ENCODE results near the gene PRRC2B. TPM values are rescaled to one million over a fixed set of nuclear protein-coding genes. Genes with fewer than 3 reads are reported as not detected.
"Not testable (repeated sequence)": the region's sequence is repeated elsewhere in the genome, so short reads cannot be mapped to it uniquely, and the experiment has no call there.

PRRC2B gene
- total RNA-seq, 2 experiments from 2014 or later, result 281 to 303 TPM

DNA sequence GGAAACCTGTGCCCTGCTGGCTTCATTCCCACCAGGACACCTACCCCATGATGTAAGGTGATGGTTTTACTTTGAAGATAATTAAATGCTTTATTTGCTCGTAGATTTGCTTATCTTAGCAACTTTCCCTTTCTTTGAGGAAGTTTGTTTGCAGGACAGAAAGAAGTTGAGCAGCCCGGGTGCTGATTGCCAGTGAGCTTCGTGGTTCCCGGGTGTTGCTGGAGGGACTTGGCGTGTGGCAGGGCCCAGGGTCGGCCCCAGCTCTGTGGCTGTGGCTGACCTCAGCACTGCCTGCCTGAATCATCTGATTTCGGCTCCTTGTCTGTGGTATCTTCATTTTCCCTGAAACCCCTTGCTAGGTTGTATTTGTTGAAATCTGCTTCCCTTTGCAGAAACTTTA lies 117.5 kb downstream of the PRRC2B start:
- no peaks in the 10 kb centered on the region for H3K4me1 Mint-ChIP-seq
- DNase-seq, result no peak
- CTCF ChIA-PET, result no interaction called here
- POLR2A ChIA-PET, result no interaction called here
- no peak overlapping the region for H3K27ac Mint-ChIP-seq
- no peak overlapping the region for H3K4me3 Mint-ChIP-seq
- no peaks in the 10 kb centered on the region for H3K9me3 Mint-ChIP-seq
- H3K36me3 Mint-ChIP-seq (ENCODE audit: low read depth), result peaks cover 41% of the 10 kb centered on the region
- H3K27me3 Mint-ChIP-seq, result no peaks in the 10 kb centered on the region

DNA sequence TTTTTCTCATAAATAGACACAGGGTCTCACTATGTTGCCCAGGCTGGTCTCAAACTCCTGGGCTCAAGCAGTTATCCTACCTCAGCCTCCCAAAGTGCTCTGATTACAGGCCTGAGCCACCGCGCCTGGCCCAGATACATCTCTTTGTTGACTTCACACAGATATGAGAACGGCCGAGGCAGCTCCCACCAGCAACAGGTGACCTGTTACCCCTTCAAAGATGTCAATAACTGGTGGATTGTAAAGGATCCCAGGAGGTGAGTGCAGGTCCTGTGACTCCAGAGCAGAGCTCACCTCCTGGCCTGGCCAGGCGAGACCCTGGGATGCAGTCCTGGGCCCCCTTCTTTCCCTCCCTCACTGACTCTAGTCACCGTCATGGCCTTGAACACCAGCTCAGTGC lies 118.0 kb downstream of the PRRC2B start:
- CTCF ChIA-PET, result no interaction called here
- DNase-seq, result no peak
- H3K4me3 Mint-ChIP-seq, result no peak overlapping the region
- H3K36me3 Mint-ChIP-seq (ENCODE audit: low read depth), result peaks cover 41% of the 10 kb centered on the region
- POLR2A ChIA-PET, result no interaction called here
- H3K27ac Mint-ChIP-seq, result no peak overlapping the region
- no peaks in the 10 kb centered on the region for H3K9me3 Mint-ChIP-seq
- H3K27me3 Mint-ChIP-seq, result no peaks in the 10 kb centered on the region
- H3K4me1 Mint-ChIP-seq, result no peaks in the 10 kb centered on the region

DNA sequence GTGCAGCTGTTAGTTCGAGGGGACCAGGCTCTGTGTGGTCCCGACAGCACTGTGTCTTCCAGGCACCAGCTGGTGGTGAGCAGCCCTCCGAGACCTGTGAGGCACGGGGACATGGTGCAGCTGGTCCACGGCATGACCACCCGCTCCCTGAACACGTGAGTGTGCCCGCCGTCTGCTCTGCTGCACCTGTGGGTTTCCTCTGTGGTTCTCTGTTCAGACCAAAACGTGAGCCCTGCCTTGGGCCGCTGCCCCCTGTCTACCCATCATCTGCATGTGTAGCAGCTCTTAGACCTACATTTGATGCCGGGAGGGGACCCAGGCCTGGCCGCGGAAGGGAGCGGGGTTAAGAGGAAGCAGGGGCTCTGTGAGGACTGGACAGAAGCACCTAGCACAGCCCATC lies 119.3 kb downstream of the PRRC2B start:
- Mint-ChIP-seq H3K36me3 (ENCODE audit: low read depth) (peaks cover 44% of the 10 kb centered on the region), H3K4me1 (no peaks in the 10 kb centered on the region), H3K27ac (no peak overlapping the region), H3K9me3 (no peaks in the 10 kb centered on the region), H3K4me3 (no peak overlapping the region), H3K27me3 (no peaks in the 10 kb centered on the region)
- DNase-seq, result no peak
- ChIA-PET POLR2A (no interaction called here), CTCF (interaction anchor here (0.8 to 1.3 kb wide), 2 partner anchors 9 to 215 kb away, joined by 3 read pairs; no protein-coding TSS in a partner anchor)

DNA sequence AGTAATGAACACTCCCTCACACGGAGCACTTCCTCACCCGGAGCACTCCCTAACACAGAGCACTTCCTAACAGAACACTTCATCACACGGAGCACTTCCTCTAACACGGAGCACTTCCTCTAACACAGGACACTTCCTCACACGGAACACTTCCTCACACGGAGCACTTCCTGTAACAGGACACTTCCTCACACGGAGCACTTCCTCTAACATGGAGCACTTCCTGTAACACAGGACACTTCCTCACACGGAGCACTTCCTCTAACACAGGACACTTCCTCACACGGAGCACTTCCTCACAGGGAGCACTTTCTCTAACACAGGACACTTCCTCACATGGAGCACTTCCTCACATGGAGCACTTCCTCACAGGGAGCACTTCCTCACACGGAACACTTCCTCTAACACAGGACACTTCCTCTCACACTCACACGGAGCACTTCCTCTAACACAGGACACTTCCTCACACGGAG lies 121.7 kb downstream of the PRRC2B start:
- H3K9me3 Mint-ChIP-seq, CTCF ChIA-PET, H3K27me3 Mint-ChIP-seq, DNase-seq, H3K4me1 Mint-ChIP-seq, H3K4me3 Mint-ChIP-seq, H3K27ac Mint-ChIP-seq: not testable (repeated sequence)
- H3K36me3 Mint-ChIP-seq (ENCODE audit: low read depth), result peaks cover 55% of the 10 kb centered on the region
- POLR2A ChIA-PET, result interaction anchor here (0.5 kb wide), 1 partner anchor 191 kb away, joined by 3 read pairs; no protein-coding TSS in a partner anchor

DNA sequence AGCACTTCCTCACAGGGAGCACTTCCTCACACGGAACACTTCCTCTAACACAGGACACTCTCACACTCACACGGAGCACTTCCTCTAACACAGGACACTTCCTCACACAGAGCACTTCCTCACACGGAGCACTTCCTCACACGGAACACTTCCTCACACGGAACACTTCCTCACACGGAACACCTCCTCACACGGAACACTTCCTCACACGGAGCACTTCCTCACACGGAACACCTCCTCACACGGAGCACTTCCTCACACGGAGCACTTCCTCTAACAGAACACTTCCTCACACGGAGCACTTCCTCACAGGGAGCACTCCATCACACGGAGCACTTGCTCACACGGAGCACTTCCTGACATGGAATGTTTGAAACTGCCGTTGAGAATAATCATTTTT lies 122.2 kb downstream of the PRRC2B start:
- DNase-seq, result no peak
- Mint-ChIP-seq H3K9me3 (no peaks in the 10 kb centered on the region), H3K27me3 (no peaks in the 10 kb centered on the region), H3K4me1 (no peaks in the 10 kb centered on the region), H3K4me3 (no peak overlapping the region), H3K27ac (no peak overlapping the region), H3K36me3 (ENCODE audit: low read depth) (peaks cover 52% of the 10 kb centered on the region)
- ChIA-PET CTCF (no interaction called here), POLR2A (no interaction called here)

DNA sequence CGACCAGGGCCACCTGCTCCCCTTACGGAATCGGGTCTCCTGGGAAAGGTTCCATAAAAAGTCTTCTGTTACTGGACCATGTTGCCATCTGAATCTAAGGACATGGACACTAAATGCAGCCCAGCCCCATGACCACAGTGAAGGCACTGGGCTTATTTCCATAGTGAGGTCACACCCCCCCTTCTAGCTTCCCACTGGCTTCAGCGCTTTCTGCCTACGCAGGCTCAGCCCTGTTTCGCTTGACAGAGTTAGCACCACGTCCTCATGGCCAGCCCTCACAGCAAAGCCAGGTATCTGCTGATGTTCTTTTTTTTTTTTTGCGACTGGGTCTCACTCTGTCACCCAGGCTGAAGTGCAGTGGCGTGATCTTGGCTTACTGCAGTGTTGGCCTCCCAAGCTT lies 123.0 kb downstream of the PRRC2B start:
- H3K4me3 Mint-ChIP-seq, result no peak overlapping the region
- POLR2A ChIA-PET, result no interaction called here
- H3K9me3 Mint-ChIP-seq, result no peaks in the 10 kb centered on the region
- CTCF ChIA-PET, result no interaction called here
- no peak overlapping the region for H3K27ac Mint-ChIP-seq
- peaks cover 51% of the 10 kb centered on the region for H3K36me3 Mint-ChIP-seq (ENCODE audit: low read depth)
- no peaks in the 10 kb centered on the region for H3K27me3 Mint-ChIP-seq
- H3K4me1 Mint-ChIP-seq, result no peaks in the 10 kb centered on the region
- no peak for DNase-seq

DNA sequence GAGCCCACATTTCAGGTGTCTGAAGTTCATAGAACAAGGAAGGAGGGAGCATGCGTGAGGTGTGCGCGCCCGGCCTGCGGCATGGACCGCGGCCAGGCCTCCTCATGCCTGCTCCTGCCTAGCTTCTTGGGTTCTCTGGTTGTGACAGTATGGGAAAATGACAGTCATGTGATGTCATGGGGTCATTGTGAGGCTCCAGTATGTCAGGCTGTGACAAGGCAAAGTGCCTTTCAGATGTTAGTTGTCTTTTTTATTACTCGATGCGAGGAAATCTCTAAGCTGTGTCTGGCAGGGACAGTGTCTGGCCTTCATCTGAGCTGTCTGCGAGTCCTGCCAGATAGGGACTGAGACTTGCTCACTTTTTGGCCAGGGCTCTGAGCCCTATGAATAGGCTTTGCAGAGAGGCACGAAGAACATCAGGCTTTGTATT lies 123.9 kb downstream of the PRRC2B start:
- Mint-ChIP-seq H3K4me1 (no peaks in the 10 kb centered on the region), H3K4me3 (no peak overlapping the region), H3K36me3 (ENCODE audit: low read depth) (peaks cover 47% of the 10 kb centered on the region), H3K9me3 (no peaks in the 10 kb centered on the region), H3K27me3 (no peaks in the 10 kb centered on the region), H3K27ac (no peak overlapping the region)
- CTCF ChIA-PET, result interaction anchor here (2.1 kb wide), 1 partner anchor 222 kb away, joined by 5 read pairs; the partner anchor contains the start of gene RAPGEF1
- DNase-seq, result no peak
- POLR2A ChIA-PET, result no interaction called here

DNA sequence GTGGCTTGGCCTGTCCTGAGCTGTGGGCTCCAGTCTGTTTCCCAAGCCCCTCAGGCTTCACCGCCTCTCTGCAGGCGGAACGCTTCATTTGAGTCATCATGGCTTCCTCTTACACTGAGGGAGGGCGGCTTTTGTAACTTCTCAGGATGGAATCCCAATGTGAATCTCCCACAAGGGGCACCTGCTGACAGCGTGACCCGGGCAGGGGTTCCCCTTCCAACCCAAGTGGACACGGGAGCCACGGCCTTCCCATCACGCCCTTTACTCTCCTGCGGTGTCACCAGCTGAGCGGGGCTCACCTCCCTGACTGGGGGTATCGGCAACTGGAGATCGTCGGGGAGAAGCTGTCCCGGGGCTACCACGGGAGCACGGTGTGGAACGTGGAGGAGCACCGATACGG lies 124.7 kb downstream of the PRRC2B start:
- ChIA-PET POLR2A (no interaction called here), CTCF (interaction anchor here (2.1 kb wide), 1 partner anchor 221 kb away, joined by 5 read pairs; the partner anchor contains the start of gene RAPGEF1)
- Mint-ChIP-seq H3K36me3 (ENCODE audit: low read depth) (peaks cover 45% of the 10 kb centered on the region), H3K27me3 (no peaks in the 10 kb centered on the region), H3K4me3 (no peak overlapping the region), H3K27ac (no peak overlapping the region), H3K9me3 (no peaks in the 10 kb centered on the region), H3K4me1 (no peaks in the 10 kb centered on the region)
- DNase-seq, result no peak

DNA sequence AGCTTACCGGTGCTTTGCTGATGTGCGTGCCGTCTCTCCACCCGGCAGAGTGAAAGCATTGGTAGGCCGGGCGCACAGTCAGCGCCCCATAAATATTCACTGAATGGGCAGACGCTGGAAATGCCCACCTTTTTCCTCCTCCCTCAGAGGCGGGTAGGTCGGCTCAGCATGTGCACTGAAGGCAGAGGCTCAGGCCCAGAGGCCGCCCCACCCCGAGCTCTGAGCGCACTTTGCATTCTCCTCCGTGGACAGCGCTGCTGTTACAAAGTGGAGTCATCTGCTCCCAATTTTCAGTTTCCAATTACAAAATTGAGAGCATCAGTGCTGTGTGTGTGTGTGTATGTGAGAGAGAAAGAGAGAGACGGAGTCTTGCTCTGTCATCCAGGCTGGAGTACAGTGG lies 126.6 kb downstream of the PRRC2B start:
- ChIA-PET POLR2A (no interaction called here), CTCF (no interaction called here)
- Mint-ChIP-seq H3K4me3 (no peak overlapping the region), H3K27me3 (no peaks in the 10 kb centered on the region), H3K27ac (no peak overlapping the region), H3K36me3 (ENCODE audit: low read depth) (peaks cover 48% of the 10 kb centered on the region), H3K9me3 (no peaks in the 10 kb centered on the region), H3K4me1 (no peaks in the 10 kb centered on the region)
- no peak for DNase-seq

DNA sequence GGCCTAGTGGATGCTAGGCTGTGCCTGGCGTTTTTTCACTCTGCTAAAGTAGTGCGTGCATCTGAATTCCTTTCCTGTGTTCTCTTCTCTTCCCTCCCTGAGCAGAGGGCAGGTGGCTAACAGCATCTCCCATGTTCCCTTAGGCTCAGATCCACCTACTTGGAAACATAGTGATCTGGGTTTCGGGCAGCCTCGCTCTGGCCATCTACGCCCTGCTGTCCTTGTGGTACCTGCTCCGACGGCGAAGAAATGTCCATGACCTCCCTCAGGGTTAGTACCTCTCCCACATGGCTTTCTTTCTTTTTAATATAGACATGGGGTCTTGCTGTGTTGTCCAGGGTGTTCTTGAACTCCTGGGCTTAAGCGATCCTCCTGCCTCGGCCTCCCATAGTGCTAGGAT lies 127.3 kb downstream of the PRRC2B start:
- Mint-ChIP-seq H3K27me3 (no peaks in the 10 kb centered on the region), H3K9me3 (no peaks in the 10 kb centered on the region), H3K27ac (no peak overlapping the region), H3K4me3 (no peak overlapping the region), H3K4me1 (no peaks in the 10 kb centered on the region), H3K36me3 (ENCODE audit: low read depth) (peaks cover 55% of the 10 kb centered on the region)
- ChIA-PET CTCF (no interaction called here), POLR2A (no interaction called here)
- DNase-seq, result no peak

DNA sequence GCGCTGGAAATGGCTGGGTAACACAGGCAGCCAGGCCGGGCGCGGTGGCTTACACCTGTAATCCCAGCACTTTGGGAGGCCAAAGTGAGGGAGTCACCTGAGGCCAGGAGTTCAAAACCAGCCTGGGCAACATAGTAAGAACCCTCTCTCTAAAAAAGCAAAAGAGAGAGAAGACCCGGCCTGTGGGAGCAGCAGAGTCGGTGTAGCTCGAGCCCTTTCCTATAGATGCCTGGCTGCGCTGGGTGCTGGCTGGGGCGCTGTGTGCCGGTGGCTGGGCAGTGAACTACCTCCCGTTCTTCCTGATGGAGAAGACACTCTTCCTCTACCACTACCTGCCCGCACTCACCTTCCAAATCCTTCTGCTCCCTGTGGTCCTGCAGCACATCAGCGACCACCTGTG lies 127.9 kb downstream of the PRRC2B start:
- no peaks in the 10 kb centered on the region for H3K27me3 Mint-ChIP-seq
- DNase-seq, result no peak
- CTCF ChIA-PET, result no interaction called here
- H3K27ac Mint-ChIP-seq, result peak overlapping the region; percentile 31
- peaks cover 61% of the 10 kb centered on the region for H3K36me3 Mint-ChIP-seq (ENCODE audit: low read depth)
- no peaks in the 10 kb centered on the region for H3K4me1 Mint-ChIP-seq
- H3K4me3 Mint-ChIP-seq, result no peak overlapping the region
- H3K9me3 Mint-ChIP-seq, result no peaks in the 10 kb centered on the region
- POLR2A ChIA-PET, result no interaction called here

DNA sequence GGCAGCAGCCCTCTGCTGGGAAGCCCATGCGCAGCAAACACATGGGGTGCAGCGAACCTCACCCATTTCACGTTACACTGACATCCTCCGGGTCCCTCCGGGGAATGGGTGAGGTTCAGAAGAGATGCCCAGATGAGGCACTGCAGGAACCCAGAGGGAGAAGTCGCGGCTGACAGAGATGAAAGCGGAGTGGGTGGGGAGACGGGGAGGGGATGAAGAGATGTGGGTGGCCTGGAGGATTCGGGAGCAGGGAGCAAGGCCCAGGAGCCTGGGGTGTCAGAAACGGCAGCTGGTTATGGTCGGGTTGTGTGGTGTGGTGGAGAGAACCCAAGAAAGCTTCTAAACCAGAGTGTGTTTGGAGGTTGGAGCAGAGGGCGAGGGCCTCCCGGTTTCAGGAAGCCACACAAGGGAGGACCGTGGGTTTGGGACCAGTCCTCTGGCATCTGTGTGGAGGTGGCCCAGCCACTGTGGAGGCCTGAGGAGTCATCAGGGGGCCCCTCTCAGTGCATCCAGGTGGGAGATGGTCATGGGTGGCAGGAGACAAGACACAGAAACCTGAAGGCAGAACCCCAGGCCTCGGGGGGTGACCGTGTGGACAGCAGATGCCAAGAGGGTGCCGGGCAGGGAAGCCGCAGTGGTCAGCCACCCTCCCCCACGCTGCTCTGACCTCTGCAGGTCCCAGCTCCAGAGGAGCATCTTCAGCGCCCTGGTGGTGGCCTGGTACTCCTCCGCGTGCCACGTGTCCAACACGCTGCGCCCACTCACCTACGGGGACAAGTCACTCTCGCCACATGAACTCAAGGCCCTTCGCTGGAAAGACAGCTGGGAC lies 128.6 kb downstream of the PRRC2B start:
- no peak overlapping the region for H3K27ac Mint-ChIP-seq
- CTCF ChIA-PET, result interaction anchor here (0.8 to 1.5 kb wide), 2 partner anchors 9 to 121 kb away, joined by 3 read pairs; no protein-coding TSS in a partner anchor
- POLR2A ChIA-PET, result no interaction called here
- no peaks in the 10 kb centered on the region for H3K9me3 Mint-ChIP-seq
- H3K4me1 Mint-ChIP-seq, result no peaks in the 10 kb centered on the region
- peaks cover 63% of the 10 kb centered on the region for H3K36me3 Mint-ChIP-seq (ENCODE audit: low read depth)
- no peak for DNase-seq
- no peak overlapping the region for H3K4me3 Mint-ChIP-seq
- H3K27me3 Mint-ChIP-seq, result no peaks in the 10 kb centered on the region

DNA sequence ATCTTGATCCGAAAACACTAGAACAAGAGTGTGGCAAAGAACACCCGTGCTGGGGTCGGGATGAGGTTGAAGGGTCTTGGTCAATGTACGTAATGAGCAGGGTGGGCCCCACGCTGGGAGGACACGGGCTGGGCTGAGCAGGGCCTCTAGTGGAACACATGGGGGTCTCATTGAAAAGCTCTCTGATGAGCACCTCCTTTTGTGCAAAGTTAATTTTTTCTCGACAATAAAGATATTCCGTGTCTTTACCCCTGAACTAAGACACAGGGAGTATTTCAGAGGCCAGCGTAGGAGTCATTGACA lies 129.2 kb downstream of the PRRC2B start:
- H3K36me3 Mint-ChIP-seq (ENCODE audit: low read depth), result peaks cover 58% of the 10 kb centered on the region
- ChIA-PET CTCF (interaction anchor here (0.8 to 1.5 kb wide), 2 partner anchors 10 to 121 kb away, joined by 3 read pairs; no protein-coding TSS in a partner anchor), POLR2A (no interaction called here)
- H3K27me3 Mint-ChIP-seq, result no peaks in the 10 kb centered on the region
- peaks cover under 1% of the 10 kb centered on the region for H3K4me1 Mint-ChIP-seq
- H3K4me3 Mint-ChIP-seq, result no peak overlapping the region
- no peak for DNase-seq
- no peak overlapping the region for H3K27ac Mint-ChIP-seq
- no peaks in the 10 kb centered on the region for H3K9me3 Mint-ChIP-seq
